RWPE2 (cell line): ENCODE data around the gene PDE3B.
"Not testable (repeated sequence)": the region's sequence is repeated elsewhere in the genome, so short reads cannot be mapped to it uniquely, and the experiment has no call there.

Experiments
- ATAC-seq: fragments of 200-7000 bp; cut with Tn5 transposase; 3 replicates; pipeline ENCODE4 v1.9.1; 2021; ENCODE audit warnings: low read depth
- DNase-seq: peaks from one replicate; pipeline ENCODE4 v3.0.0-alpha.2; 2020; ENCODE audit warnings: low spot score
- H3K27ac ChIP-seq: fragments of 450-650 bp; 2 replicates; pipeline ENCODE4 v1.5.1; 2017; ENCODE audit warnings: mild to moderate bottlenecking; ENCODE audit not compliant: poor library complexity, severe bottlenecking
- H3K27me3 ChIP-seq: fragments of 250-450 bp; sonication (Bioruptor Pico); 2 replicates; pipeline ENCODE4 v1.5.1; 2021; ENCODE audit warnings: mild to moderate bottlenecking, moderate library complexity; ENCODE audit not compliant: insufficient read depth, poor library complexity, severe bottlenecking
- H3K36me3 ChIP-seq: fragments of 250-450 bp; sonication (Bioruptor Pico); 2 replicates; pipeline ENCODE4 v1.5.1; 2020; ENCODE audit warnings: low read depth, mild to moderate bottlenecking, moderate library complexity
- H3K4me1 ChIP-seq: fragments of 250-450 bp; sonication (Bioruptor Pico); 2 replicates; pipeline ENCODE4 v1.5.1; 2021; ENCODE audit warnings: mild to moderate bottlenecking, moderate library complexity; ENCODE audit not compliant: insufficient read depth, poor library complexity, severe bottlenecking
- H3K4me3 ChIP-seq: fragments of 250-450 bp; sonication (Bioruptor Pico); 2 replicates; pipeline ENCODE4 v1.5.1; 2021; ENCODE audit warnings: mild to moderate bottlenecking, moderate library complexity; ENCODE audit not compliant: severe bottlenecking
- H3K9me3 ChIP-seq: fragments of 250-450 bp; sonication (Bioruptor Pico); 2 replicates; pipeline ENCODE4 v1.5.1; 2021; ENCODE audit warnings: mild to moderate bottlenecking, moderate library complexity; ENCODE audit not compliant: severe bottlenecking
- CTCF ChIP-seq: fragments of 450-650 bp; IDR thresholded peaks from one replicate; pipeline ENCODE4 v1.5.1; 2017; ENCODE audit warnings: mild to moderate bottlenecking, moderate library complexity; ENCODE audit not compliant: poor library complexity, severe bottlenecking

Gene PDE3B

GRCh38 chr11:14653090-14653489, 9.5 kb downstream of the PDE3B start:
- H3K36me3 ChIP-seq: no peaks in the 10 kb centered on the region
- DNase-seq: no peak
- peaks cover 40% of the 10 kb centered on the region for H3K27me3 ChIP-seq
- TF ChIP-seq CTCF: no peak
- ATAC-seq: no peak
- H3K4me1 ChIP-seq: no peaks in the 10 kb centered on the region
- H3K4me3 ChIP-seq: no peak overlapping the region
- no peak overlapping the region for H3K27ac ChIP-seq
- no peaks in the 10 kb centered on the region for H3K9me3 ChIP-seq

- H3K36me3 ChIP-seq: no peaks in the 10 kb centered on the region
- H3K27ac ChIP-seq: no peak overlapping the region
- H3K4me1 ChIP-seq: no peaks in the 10 kb centered on the region
- no peak overlapping the region for H3K4me3 ChIP-seq
- H3K9me3 ChIP-seq: no peaks in the 10 kb centered on the region
- ATAC-seq: no peak
- TF ChIP-seq CTCF: no peak
- peaks cover 21% of the 10 kb centered on the region for H3K27me3 ChIP-seq
- DNase-seq: no peak
Measured at GRCh38 chr11:14655435-14655834, 11.8 kb downstream of the PDE3B start.

GRCh38 chr11:14656536-14657457, 13.2 kb downstream of the PDE3B start:
- Histone ChIP-seq H3K36me3 (no peaks in the 10 kb centered on the region), H3K4me3 (no peak overlapping the region), H3K4me1 (no peaks in the 10 kb centered on the region), H3K9me3 (no peaks in the 10 kb centered on the region), H3K27ac (no peak overlapping the region), H3K27me3 (peaks cover 20% of the 10 kb centered on the region)
- no peak for TF ChIP-seq CTCF
- ATAC-seq: no peak
- DNase-seq: no peak

GRCh38 chr11:14657841-14658240, 14.2 kb downstream of the PDE3B start:
- ATAC-seq: no peak
- no peak overlapping the region for H3K27ac ChIP-seq
- peaks cover 17% of the 10 kb centered on the region for H3K27me3 ChIP-seq
- TF ChIP-seq CTCF: no peak
- H3K4me3 ChIP-seq: no peak overlapping the region
- H3K9me3 ChIP-seq: no peaks in the 10 kb centered on the region
- DNase-seq: no peak
- no peaks in the 10 kb centered on the region for H3K4me1 ChIP-seq
- H3K36me3 ChIP-seq: no peaks in the 10 kb centered on the region

- H3K27me3 ChIP-seq, H3K36me3 ChIP-seq, ATAC-seq, H3K9me3 ChIP-seq, H3K4me1 ChIP-seq, H3K27ac ChIP-seq, H3K4me3 ChIP-seq, DNase-seq: not testable (repeated sequence)
Measured at GRCh38 chr11:14664926-14665325, 21.3 kb downstream of the PDE3B start.

GRCh38 chr11:14667329-14667728, 23.7 kb downstream of the PDE3B start:
- H3K27me3 ChIP-seq, H3K27ac ChIP-seq, H3K4me1 ChIP-seq, H3K36me3 ChIP-seq, ATAC-seq, H3K4me3 ChIP-seq, H3K9me3 ChIP-seq, DNase-seq: not testable (repeated sequence)
